NCI-H187 treated with DMSO at 0.1 percent for 48 hours (cell line): ENCODE measurements around the gene SBSN.

Experiments
- DNase-seq: peaks from one replicate; lab custom pipeline; 2025; lab: John Stamatoyannopoulos, UW

SBSN gene

GRCh38 chr19:35474104-35474503 is 54.0 kb downstream of the SBSN start:
- DNase-seq: no peak
